Measurements from ENCODE around the gene LMAN2L.

GRCh38 chr2:96787411-96787810, 47.5 kb upstream of the LMAN2L start:
- TF ChIP-seq CTCF (IDR thresholded peaks at IDR 0.05; ENCODE audit: control extremely low read depth in 1 of 3, insufficient read depth in 1 of 3, low read depth in 1 of 3, low read length in 3 of 3) (no peak), KDM1A (IDR thresholded peaks at IDR 0.05; ENCODE audit: borderline replicate concordance, low read length) (no peak), GABPA (IDR thresholded peaks at IDR 0.05; ENCODE audit: borderline replicate concordance, insufficient read depth, low read length) (no peak), ATF3 (IDR thresholded peaks at IDR 0.05; ENCODE audit: insufficient read depth, low read depth, low read length) (no peak), RAD21 (IDR thresholded peaks at IDR 0.05 in 1 of 2, conservative IDR thresholded peaks at IDR 0.05 in 1 of 2; ENCODE audit: low read depth in 2 of 2, low read length in 2 of 2) (no peak), MAX (IDR thresholded peaks at IDR 0.05) (no peak), EGR1 (IDR thresholded peaks at IDR 0.05; ENCODE audit: borderline replicate concordance, low read depth, low read length) (no peak), MAFK (IDR thresholded peaks at IDR 0.05; ENCODE audit: low read depth, low read length) (no peak), SIX5 (IDR thresholded peaks at IDR 0.05; ENCODE audit: low read depth, low read length) (no peak), TBP (IDR thresholded peaks at IDR 0.05; ENCODE audit: low read depth, low read length) (no peak)

Data from H1 (cell line).